ENCODE measurements around the gene NBAS.
"Not testable (repeated sequence)": the region's sequence is repeated elsewhere in the genome, so short reads cannot be mapped to it uniquely, and the experiment has no call there.

NBAS gene

GRCh38 chr2:15250946-15251345 is 310.2 kb downstream of the NBAS start:
- not testable (repeated sequence) for DNase-seq

- no peak for DNase-seq
These were observed 314.3 kb downstream of the NBAS start for GRCh38 chr2:15246870-15247269.

- DNase-seq, result no peak
These were observed 317.4 kb downstream of the NBAS start for GRCh38 chr2:15243762-15244161.

- DNase-seq, result no peak
These were observed 318.1 kb downstream of the NBAS start for GRCh38 chr2:15242936-15243461.

GRCh38 chr2:15241929-15242328 is 319.2 kb downstream of the NBAS start:
- DNase-seq, result no peak

GRCh38 chr2:15241201-15241600 is 319.9 kb downstream of the NBAS start:
- no peak for DNase-seq

- DNase-seq, result no peak
These were observed 323.1 kb downstream of the NBAS start for GRCh38 chr2:15238028-15238427.

- DNase-seq, result no peak
These were observed 330.4 kb downstream of the NBAS start for GRCh38 chr2:15230599-15231192.

- no peak for DNase-seq
These were observed 334.5 kb downstream of the NBAS start for GRCh38 chr2:15226661-15227060.

- DNase-seq, result no peak
These were observed 336.0 kb downstream of the NBAS start for GRCh38 chr2:15225131-15225530.

GRCh38 chr2:15224641-15225040 is 336.5 kb downstream of the NBAS start:
- DNase-seq, result no peak

- no peak for DNase-seq
These were observed 337.2 kb downstream of the NBAS start for GRCh38 chr2:15223887-15224286.

- DNase-seq, result no peak
These were observed 338.3 kb downstream of the NBAS start for GRCh38 chr2:15222856-15223255.

- no peak for DNase-seq
These were observed 340.5 kb downstream of the NBAS start for GRCh38 chr2:15220603-15221002.

- no peak for DNase-seq
These were observed 342.6 kb downstream of the NBAS start for GRCh38 chr2:15218423-15219086.

GRCh38 chr2:15212249-15212648 is 348.9 kb downstream of the NBAS start:
- no peak for DNase-seq

GRCh38 chr2:15210542-15210941 is 350.6 kb downstream of the NBAS start:
- not testable (repeated sequence) for DNase-seq

GRCh38 chr2:15206419-15206818 is 354.7 kb downstream of the NBAS start:
- DNase-seq, result no peak

- no peak for DNase-seq
These were observed 355.6 kb downstream of the NBAS start for GRCh38 chr2:15205562-15205961.

GRCh38 chr2:15201009-15201408 is 360.1 kb downstream of the NBAS start:
- DNase-seq, result no peak

- DNase-seq, result no peak
These were observed 360.6 kb downstream of the NBAS start for GRCh38 chr2:15200581-15200980.

GRCh38 chr2:15198051-15198450 is 363.1 kb downstream of the NBAS start:
- no peak for DNase-seq

- DNase-seq, result no peak
These were observed 365.3 kb downstream of the NBAS start for GRCh38 chr2:15195813-15196212.

GRCh38 chr2:15191789-15192188 is 369.3 kb downstream of the NBAS start:
- no peak for DNase-seq

- no peak for DNase-seq
These were observed 371.9 kb downstream of the NBAS start for GRCh38 chr2:15189216-15189615.
